ENCODE results near the gene SIL1. TPM values are rescaled to one million over a fixed set of nuclear protein-coding genes. Genes with fewer than 3 reads are reported as not detected.

SIL1 gene
- total and polyA plus RNA-seq, 2 of the 8 experiments (the other 6 are each of a cell fraction or from before 2014, with no cell fraction given), result 8.3 to 12.8 TPM

GRCh38 chr5:138981586-138981985 is 216.6 kb downstream of the SIL1 start (continued):
- TF ChIP-seq POLR2A (IDR thresholded peaks at IDR 0.05; ENCODE audit: control extremely low read depth in 1 of 2, low read depth in 2 of 2, low read length in 2 of 2), result no peak
- no peak for TF ChIP-seq TEAD4 (IDR thresholded peaks at IDR 0.05; ENCODE audit: low read depth, low read length)
- no peak for TF ChIP-seq RAD21 (IDR thresholded peaks at IDR 0.05 in 1 of 2, conservative IDR thresholded peaks at IDR 0.05 in 1 of 2; ENCODE audit: low read depth in 2 of 2, low read length in 2 of 2)
- TF ChIP-seq TBP (IDR thresholded peaks at IDR 0.05; ENCODE audit: low read depth, low read length), result no peak
- no peak for TF ChIP-seq NANOG (IDR thresholded peaks at IDR 0.05; ENCODE audit: insufficient read depth, low read depth, low read length, poor library complexity, severe bottlenecking)
- TF ChIP-seq JUN (IDR thresholded peaks at IDR 0.05; ENCODE audit: low read depth, low read length), result no peak
- TF ChIP-seq KDM5A (IDR thresholded peaks at IDR 0.05; ENCODE audit: low read length), result no peak
- no peak for TF ChIP-seq USF2 (IDR thresholded peaks at IDR 0.05; ENCODE audit: low read length)
